Left renal cortex interstitium (tissue), 4 donors: Measurements from ENCODE around the gene TECPR1. TPM values are rescaled to one million over a fixed set of nuclear protein-coding genes. Genes with fewer than 3 reads are reported as not detected.
A peak's percentile ranks its signal among the peaks of the same experiment; 100 is the strongest.

Source experiments
- DNase-seq, 4 donors: peaks; one replicate each; pipeline ENCODE4 v3.0.0-alpha.2; 2013; ENCODE audit warnings: low read depth in 4 of 4, low spot score in 2 of 4, missing footprints in 1 of 4
- polyA plus RNA-seq, 4 donors: library from polyadenylated mRNA; unstranded; fragments of 120-200 nt; gene quantifications; one replicate each; pipeline ENCODE4 v1.2.1, GENCODE V29; 2013; ENCODE audit not compliant: insufficient read length in 4 of 4

The TECPR1 gene
- polyA plus RNA-seq, 4 donors = 13.8 to 26.9 (median 20.4) TPM

GRCh38 chr7:98170966-98171365 is 81.1 kb downstream of the TECPR1 start:
- no peak for DNase-seq

- DNase-seq = no peak
These were observed 83.0 kb downstream of the TECPR1 start for GRCh38 chr7:98168904-98169621.

- DNase-seq = peak; percentile 34 to 52 (median 39)
These were observed 83.7 kb downstream of the TECPR1 start for GRCh38 chr7:98168181-98168903.

- DNase-seq = no peak
These were observed 84.4 kb downstream of the TECPR1 start for GRCh38 chr7:98167653-98168052.

- DNase-seq = no peak
These were observed 85.4 kb downstream of the TECPR1 start for GRCh38 chr7:98166668-98166970.

GRCh38 chr7:98165827-98166667 is 86.0 kb downstream of the TECPR1 start:
- no peak for DNase-seq

Other genes starting within 250 kb of the TECPR1 start
- gene LMTK2, start 145.4 kb downstream of the TECPR1 start, polyA plus RNA-seq = 10 to 100 TPM; 11.5 to 15.6 (median 13.8) TPM
- gene BHLHA15, start 40.8 kb downstream of the TECPR1 start, polyA plus RNA-seq = under 1 TPM; 0.20 to 0.43 (median 0.32) TPM
- 100 to 1,000 TPM in 1 of 4 donors, 10 to 100 TPM in 3; 85.2 to 128 (median 90.1) TPM for gene BRI3, start 29.5 kb upstream of the TECPR1 start, polyA plus RNA-seq
- 10 to 100 TPM; 10.6 to 17.7 (median 13.1) TPM for gene BAIAP2L1, start 148.9 kb upstream of the TECPR1 start, polyA plus RNA-seq